HCT116 (cell line): ENCODE results near the gene PPIL4.

Experiments used
- CBX3 ChIP-seq: IDR thresholded peaks from 2 replicates; pipeline ENCODE4 v1.6.1; 2012; ENCODE audit warnings: low read depth
- CEBPB ChIP-seq: IDR thresholded peaks from 2 replicates; pipeline ENCODE4 v1.6.1; 2012; ENCODE audit warnings: low read depth
- EZH2 ChIP-seq: fragments of 200-600 bp; sonication (generic); IDR thresholded peaks from 2 replicates; pipeline ENCODE4 v1.6.1; 2017; ENCODE audit warnings: antibody characterized with exemption, mixed run types
- FOSL1 ChIP-seq: IDR thresholded peaks from 2 replicates; pipeline ENCODE4 v1.6.1; 2012; ENCODE audit warnings: low read depth
- MAX ChIP-seq: IDR thresholded peaks from 2 replicates; pipeline ENCODE4 v1.6.1; 2012
- POLR2A ChIP-seq: IDR thresholded peaks from 2 replicates; pipeline ENCODE4 v1.7.0; 2011; ENCODE audit warnings: borderline replicate concordance; ENCODE audit not compliant: insufficient read depth, insufficient read length; ENCODE audit errors: extremely low read depth
- POLR2AphosphoS5 ChIP-seq: IDR thresholded peaks from 2 replicates; pipeline ENCODE4 v1.6.1; 2011; ENCODE audit warnings: mild to moderate bottlenecking, low read depth, low read length, moderate library complexity
- RAD21 ChIP-seq: IDR thresholded peaks from 2 replicates; pipeline ENCODE4 v1.6.1; 2012; ENCODE audit warnings: low read depth, mild to moderate bottlenecking
- SIN3A ChIP-seq: IDR thresholded peaks from 2 replicates; pipeline ENCODE4 v1.6.1; 2012; ENCODE audit warnings: low read depth
- SP1 ChIP-seq: IDR thresholded peaks from 2 replicates; pipeline ENCODE4 v1.6.1; 2012; ENCODE audit warnings: low read depth
- ZFX ChIP-seq: fragments of 450-650 bp; IDR thresholded peaks from 2 replicates; pipeline ENCODE4 v1.6.1; 2017
- TF ChIP-seq, protein P1 (sequence below), 3 experiments: fragments of 200-600 bp in 1 of 3; sonication (generic) in 1 of 3; IDR thresholded peaks in 2 of 3; conservative IDR thresholded peaks in 1 of 3; 2 replicates each; pipeline ENCODE4 v1.5.1; 2012 to 2017; ENCODE audit warnings: low read depth in 2 of 3, low read length in 2 of 3, antibody characterized with exemption in 1 of 3, borderline replicate concordance in 1 of 3, control low read depth in 1 of 3, mild to moderate bottlenecking in 1 of 3, mixed read lengths in 1 of 3, mixed run types in 1 of 3, moderate library complexity in 1 of 3; ENCODE audit not compliant: insufficient read depth in 1 of 3
- TF ChIP-seq, protein P2 (sequence below): IDR thresholded peaks from 2 replicates; pipeline ENCODE4 v1.6.1; 2012; ENCODE audit warnings: low read depth
- TF ChIP-seq, protein P3 (sequence below): IDR thresholded peaks from 2 replicates; pipeline ENCODE4 v1.6.1; 2011; ENCODE audit warnings: mild to moderate bottlenecking, low read length, moderate library complexity; ENCODE audit not compliant: insufficient replicate concordance; ENCODE audit errors: extremely low read depth

GRCh38 chr6:149581349-149581748 lies 35.5 kb upstream of the PPIL4 start:
- no peak for TF ChIP-seq ZFX
- no peak for TF ChIP-seq CBX3
- TF ChIP-seq POLR2A = no peak
- no peak for TF ChIP-seq EZH2
- TF ChIP-seq MAX = no peak
- TF ChIP-seq, protein P1, sequence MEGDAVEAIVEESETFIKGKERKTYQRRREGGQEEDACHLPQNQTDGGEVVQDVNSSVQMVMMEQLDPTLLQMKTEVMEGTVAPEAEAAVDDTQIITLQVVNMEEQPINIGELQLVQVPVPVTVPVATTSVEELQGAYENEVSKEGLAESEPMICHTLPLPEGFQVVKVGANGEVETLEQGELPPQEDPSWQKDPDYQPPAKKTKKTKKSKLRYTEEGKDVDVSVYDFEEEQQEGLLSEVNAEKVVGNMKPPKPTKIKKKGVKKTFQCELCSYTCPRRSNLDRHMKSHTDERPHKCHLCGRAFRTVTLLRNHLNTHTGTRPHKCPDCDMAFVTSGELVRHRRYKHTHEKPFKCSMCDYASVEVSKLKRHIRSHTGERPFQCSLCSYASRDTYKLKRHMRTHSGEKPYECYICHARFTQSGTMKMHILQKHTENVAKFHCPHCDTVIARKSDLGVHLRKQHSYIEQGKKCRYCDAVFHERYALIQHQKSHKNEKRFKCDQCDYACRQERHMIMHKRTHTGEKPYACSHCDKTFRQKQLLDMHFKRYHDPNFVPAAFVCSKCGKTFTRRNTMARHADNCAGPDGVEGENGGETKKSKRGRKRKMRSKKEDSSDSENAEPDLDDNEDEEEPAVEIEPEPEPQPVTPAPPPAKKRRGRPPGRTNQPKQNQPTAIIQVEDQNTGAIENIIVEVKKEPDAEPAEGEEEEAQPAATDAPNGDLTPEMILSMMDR (IDR thresholded peaks at IDR 0.05 in 2 of 3, conservative IDR thresholded peaks at IDR 0.05 in 1 of 3; ENCODE audit: borderline replicate concordance in 1 of 3, insufficient read depth in 1 of 3, low read depth in 2 of 3, low read length in 2 of 3) = no peak
- TF ChIP-seq SIN3A = no peak
- no peak for TF ChIP-seq FOSL1
- TF ChIP-seq RAD21 = no peak
- no peak for TF ChIP-seq POLR2AphosphoS5
- TF ChIP-seq CEBPB = no peak
- no peak for TF ChIP-seq SP1
- TF ChIP-seq, protein P2, sequence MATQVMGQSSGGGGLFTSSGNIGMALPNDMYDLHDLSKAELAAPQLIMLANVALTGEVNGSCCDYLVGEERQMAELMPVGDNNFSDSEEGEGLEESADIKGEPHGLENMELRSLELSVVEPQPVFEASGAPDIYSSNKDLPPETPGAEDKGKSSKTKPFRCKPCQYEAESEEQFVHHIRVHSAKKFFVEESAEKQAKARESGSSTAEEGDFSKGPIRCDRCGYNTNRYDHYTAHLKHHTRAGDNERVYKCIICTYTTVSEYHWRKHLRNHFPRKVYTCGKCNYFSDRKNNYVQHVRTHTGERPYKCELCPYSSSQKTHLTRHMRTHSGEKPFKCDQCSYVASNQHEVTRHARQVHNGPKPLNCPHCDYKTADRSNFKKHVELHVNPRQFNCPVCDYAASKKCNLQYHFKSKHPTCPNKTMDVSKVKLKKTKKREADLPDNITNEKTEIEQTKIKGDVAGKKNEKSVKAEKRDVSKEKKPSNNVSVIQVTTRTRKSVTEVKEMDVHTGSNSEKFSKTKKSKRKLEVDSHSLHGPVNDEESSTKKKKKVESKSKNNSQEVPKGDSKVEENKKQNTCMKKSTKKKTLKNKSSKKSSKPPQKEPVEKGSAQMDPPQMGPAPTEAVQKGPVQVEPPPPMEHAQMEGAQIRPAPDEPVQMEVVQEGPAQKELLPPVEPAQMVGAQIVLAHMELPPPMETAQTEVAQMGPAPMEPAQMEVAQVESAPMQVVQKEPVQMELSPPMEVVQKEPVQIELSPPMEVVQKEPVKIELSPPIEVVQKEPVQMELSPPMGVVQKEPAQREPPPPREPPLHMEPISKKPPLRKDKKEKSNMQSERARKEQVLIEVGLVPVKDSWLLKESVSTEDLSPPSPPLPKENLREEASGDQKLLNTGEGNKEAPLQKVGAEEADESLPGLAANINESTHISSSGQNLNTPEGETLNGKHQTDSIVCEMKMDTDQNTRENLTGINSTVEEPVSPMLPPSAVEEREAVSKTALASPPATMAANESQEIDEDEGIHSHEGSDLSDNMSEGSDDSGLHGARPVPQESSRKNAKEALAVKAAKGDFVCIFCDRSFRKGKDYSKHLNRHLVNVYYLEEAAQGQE = no peak
- TF ChIP-seq, protein P3, sequence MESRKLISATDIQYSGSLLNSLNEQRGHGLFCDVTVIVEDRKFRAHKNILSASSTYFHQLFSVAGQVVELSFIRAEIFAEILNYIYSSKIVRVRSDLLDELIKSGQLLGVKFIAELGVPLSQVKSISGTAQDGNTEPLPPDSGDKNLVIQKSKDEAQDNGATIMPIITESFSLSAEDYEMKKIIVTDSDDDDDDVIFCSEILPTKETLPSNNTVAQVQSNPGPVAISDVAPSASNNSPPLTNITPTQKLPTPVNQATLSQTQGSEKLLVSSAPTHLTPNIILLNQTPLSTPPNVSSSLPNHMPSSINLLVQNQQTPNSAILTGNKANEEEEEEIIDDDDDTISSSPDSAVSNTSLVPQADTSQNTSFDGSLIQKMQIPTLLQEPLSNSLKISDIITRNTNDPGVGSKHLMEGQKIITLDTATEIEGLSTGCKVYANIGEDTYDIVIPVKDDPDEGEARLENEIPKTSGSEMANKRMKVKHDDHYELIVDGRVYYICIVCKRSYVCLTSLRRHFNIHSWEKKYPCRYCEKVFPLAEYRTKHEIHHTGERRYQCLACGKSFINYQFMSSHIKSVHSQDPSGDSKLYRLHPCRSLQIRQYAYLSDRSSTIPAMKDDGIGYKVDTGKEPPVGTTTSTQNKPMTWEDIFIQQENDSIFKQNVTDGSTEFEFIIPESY = no peak
